ENCODE data around the gene USF2. TPM values are rescaled to one million over a fixed set of nuclear protein-coding genes. Genes with fewer than 3 reads are reported as not detected.

The USF2 gene
- total and polyA plus RNA-seq, 8 donors = 26.8 to 109 (median 86.0) TPM

DNA sequence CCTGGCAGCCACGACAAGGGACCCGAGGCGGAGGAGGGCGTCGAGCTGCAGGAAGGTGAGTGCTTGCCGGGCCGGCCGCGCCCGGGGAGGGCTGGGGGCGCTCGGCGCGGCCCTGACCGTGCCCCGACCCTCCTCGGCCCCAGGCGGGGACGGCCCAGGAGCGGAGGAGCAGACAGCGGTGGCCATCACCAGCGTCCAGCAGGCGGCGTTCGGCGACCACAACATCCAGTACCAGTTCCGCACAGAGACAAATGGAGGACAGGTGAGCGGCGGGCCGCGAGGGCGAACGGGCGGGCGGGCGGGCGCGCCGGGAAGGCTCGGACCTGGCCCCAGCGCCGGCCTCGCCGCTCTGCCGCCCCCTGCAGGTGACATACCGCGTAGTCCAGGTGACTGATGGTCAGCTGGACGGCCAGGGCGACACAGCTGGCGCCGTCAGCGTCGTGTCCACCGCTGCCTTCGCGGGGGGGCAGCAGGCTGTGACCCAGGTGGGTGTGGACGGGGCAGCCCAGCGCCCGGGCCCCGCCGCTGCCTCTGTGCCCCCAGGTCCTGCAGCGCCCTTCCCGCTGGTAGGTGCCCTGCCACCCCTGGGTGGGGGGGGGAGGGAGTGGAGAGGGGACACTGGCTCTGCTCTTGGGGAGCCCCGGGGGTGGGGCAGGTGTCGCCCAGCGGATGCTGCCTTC lies 816 bp downstream of the USF2 start:
- intact Hi-C loops (cut with DNase I; ENCODE audit: low total_unique reads) = loop anchor here (10.0 kb wide), 1 partner anchor 125 kb away; the partner anchor contains the start of gene FXYD7
- H3K4me3 ChIP-seq = peak overlapping the region; percentile 66 to 84 (median 75)
- no peaks in the 10 kb centered on the region for H3K27me3 ChIP-seq
- DNase-seq = peak; percentile 90 to 96
- H3K27ac ChIP-seq = peak overlapping the region; percentile 90 to 96 (median 93)
- H3K9me3 ChIP-seq = no peaks in the 10 kb centered on the region
- peaks cover 17 to 67% (median 52%) of the 10 kb centered on the region in 4 donors for H3K4me1 ChIP-seq
- no peak for TF ChIP-seq EP300 (IDR thresholded peaks at IDR 0.05)
- peak in 2 of 3 donors; percentile 49 to 64 for TF ChIP-seq POLR2AphosphoS5 (IDR thresholded peaks at IDR 0.05)
- TF ChIP-seq, protein P1, sequence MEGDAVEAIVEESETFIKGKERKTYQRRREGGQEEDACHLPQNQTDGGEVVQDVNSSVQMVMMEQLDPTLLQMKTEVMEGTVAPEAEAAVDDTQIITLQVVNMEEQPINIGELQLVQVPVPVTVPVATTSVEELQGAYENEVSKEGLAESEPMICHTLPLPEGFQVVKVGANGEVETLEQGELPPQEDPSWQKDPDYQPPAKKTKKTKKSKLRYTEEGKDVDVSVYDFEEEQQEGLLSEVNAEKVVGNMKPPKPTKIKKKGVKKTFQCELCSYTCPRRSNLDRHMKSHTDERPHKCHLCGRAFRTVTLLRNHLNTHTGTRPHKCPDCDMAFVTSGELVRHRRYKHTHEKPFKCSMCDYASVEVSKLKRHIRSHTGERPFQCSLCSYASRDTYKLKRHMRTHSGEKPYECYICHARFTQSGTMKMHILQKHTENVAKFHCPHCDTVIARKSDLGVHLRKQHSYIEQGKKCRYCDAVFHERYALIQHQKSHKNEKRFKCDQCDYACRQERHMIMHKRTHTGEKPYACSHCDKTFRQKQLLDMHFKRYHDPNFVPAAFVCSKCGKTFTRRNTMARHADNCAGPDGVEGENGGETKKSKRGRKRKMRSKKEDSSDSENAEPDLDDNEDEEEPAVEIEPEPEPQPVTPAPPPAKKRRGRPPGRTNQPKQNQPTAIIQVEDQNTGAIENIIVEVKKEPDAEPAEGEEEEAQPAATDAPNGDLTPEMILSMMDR (IDR thresholded peaks at IDR 0.05) = peak in 5 of 7 experiments; percentile 23 to 90 (median 68)
- no peak for TF ChIP-seq POLR2A (IDR thresholded peaks at IDR 0.05)
- peaks cover 34 to 62% (median 49%) of the 10 kb centered on the region in 4 donors for H3K36me3 ChIP-seq
- WGBS, 5 donors = 2 to 27% (median 3%) methylated on average over 3 to 66 of the region's 66 CpGs

DNA sequence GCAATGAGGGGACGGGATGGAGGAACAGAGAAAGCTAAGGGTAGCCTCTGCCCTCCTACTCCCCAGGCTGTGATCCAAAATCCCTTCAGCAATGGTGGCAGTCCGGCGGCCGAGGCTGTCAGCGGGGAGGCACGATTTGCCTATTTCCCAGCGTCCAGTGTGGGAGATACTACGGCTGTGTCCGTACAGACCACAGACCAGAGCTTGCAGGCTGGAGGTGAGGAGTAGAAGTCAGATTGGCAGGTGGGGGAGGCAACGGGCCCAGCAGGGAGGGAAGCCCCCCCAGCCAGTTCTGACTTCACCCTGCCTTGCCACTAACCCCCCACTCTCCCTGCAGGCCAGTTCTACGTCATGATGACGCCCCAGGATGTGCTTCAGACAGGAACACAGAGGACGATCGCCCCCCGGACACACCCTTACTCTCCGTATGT lies 1.6 kb downstream of the USF2 start:
- no peak for DNase-seq
- no peak overlapping the region for H3K27ac ChIP-seq
- H3K27me3 ChIP-seq = no peaks in the 10 kb centered on the region
- peaks cover 34 to 62% (median 57%) of the 10 kb centered on the region in 4 donors for H3K36me3 ChIP-seq
- peak overlapping the region in 1 of 4 donors; percentile 66 for H3K4me3 ChIP-seq
- intact Hi-C loops (cut with DNase I; ENCODE audit: low total_unique reads) = no loop called here
- H3K4me1 ChIP-seq = peaks cover 17 to 58% (median 44%) of the 10 kb centered on the region in 4 donors
- TF ChIP-seq EP300 (IDR thresholded peaks at IDR 0.05) (no peak), POLR2AphosphoS5 (IDR thresholded peaks at IDR 0.05) (no peak), POLR2A (IDR thresholded peaks at IDR 0.05) (no peak)
- TF ChIP-seq, protein P1 (IDR thresholded peaks at IDR 0.05) = no peak
- no peaks in the 10 kb centered on the region for H3K9me3 ChIP-seq
- WGBS, 5 donors = 82 to 92% (median 89%) methylated on average over 16 of the region's 16 CpGs

DNA sequence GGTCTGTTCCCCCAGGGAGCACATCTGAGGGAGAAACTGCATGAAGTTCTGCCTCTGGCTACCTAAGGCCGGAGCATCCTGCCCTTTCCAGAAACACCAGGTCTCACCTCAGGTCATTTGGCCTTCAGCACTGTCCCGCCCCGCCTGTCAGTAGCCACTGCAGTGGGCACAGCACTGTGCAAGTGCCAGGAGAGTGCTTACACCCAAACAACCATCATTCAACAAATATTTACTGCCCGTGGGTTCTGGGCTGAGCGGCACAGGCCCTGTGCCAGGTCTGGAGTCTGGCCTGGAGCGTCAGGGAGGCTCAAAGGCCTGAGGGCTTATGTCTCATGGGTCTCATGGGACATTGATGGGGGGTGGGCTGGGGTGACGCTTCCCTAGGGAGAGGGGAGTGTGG lies 2.8 kb downstream of the USF2 start:
- peaks cover 14 to 47% (median 33%) of the 10 kb centered on the region in 4 donors for H3K4me1 ChIP-seq
- H3K27ac ChIP-seq = no peak overlapping the region
- H3K36me3 ChIP-seq = peaks cover 39 to 67% (median 66%) of the 10 kb centered on the region in 4 donors
- 63 to 81% (median 73%) methylated on average over 7 of the region's 7 CpGs for WGBS, 5 donors
- TF ChIP-seq, protein P1 (IDR thresholded peaks at IDR 0.05) = no peak
- TF ChIP-seq POLR2A (IDR thresholded peaks at IDR 0.05) (no peak), POLR2AphosphoS5 (IDR thresholded peaks at IDR 0.05) (no peak), EP300 (IDR thresholded peaks at IDR 0.05) (no peak)
- H3K27me3 ChIP-seq = no peaks in the 10 kb centered on the region
- intact Hi-C loops (cut with DNase I; ENCODE audit: low total_unique reads) = no loop called here
- no peaks in the 10 kb centered on the region for H3K9me3 ChIP-seq
- no peak for DNase-seq
- no peak overlapping the region for H3K4me3 ChIP-seq

GRCh38 chr19:35272122-35272719 lies 3.5 kb downstream of the USF2 start:
- Histone ChIP-seq H3K4me3 (no peak overlapping the region), H3K27ac (no peak overlapping the region), H3K27me3 (no peaks in the 10 kb centered on the region), H3K9me3 (no peaks in the 10 kb centered on the region), H3K36me3 (peaks cover 46 to 72% (median 72%) of the 10 kb centered on the region in 4 donors), H3K4me1 (peaks cover 7 to 40% (median 26%) of the 10 kb centered on the region in 4 donors)
- 85 to 92% (median 88%) methylated on average over 16 of the region's 16 CpGs for WGBS, 5 donors
- TF ChIP-seq, protein P1 (IDR thresholded peaks at IDR 0.05) = no peak
- TF ChIP-seq POLR2A (IDR thresholded peaks at IDR 0.05) = no peak
- TF ChIP-seq POLR2AphosphoS5 (IDR thresholded peaks at IDR 0.05) = no peak
- TF ChIP-seq EP300 (IDR thresholded peaks at IDR 0.05) = no peak
- intact Hi-C loops (cut with DNase I; ENCODE audit: low total_unique reads) = no loop called here
- no peak for DNase-seq

Data from stomach (tissue), 9 donors.